Activated naive CD4-positive, alpha-beta T cell treated with anti-CD3 and anti-CD28 coated beads, Interleukin-2, amount 50 U/mL, for 24 hours (primary cell): Measurements from ENCODE around the gene SLC4A5.
"Not testable (repeated sequence)": the region's sequence is repeated elsewhere in the genome, so short reads cannot be mapped to it uniquely, and the experiment has no call there.

Source experiments
- H3K27ac Mint-ChIP-seq: one replicate; pipeline ENCODE4 v1.8.0; 2021; ENCODE audit warnings: mild to moderate bottlenecking, mixed read lengths
- H3K27me3 Mint-ChIP-seq: one replicate; pipeline ENCODE4 v1.8.0; 2021; ENCODE audit warnings: mixed read lengths
- H3K36me3 Mint-ChIP-seq: one replicate; pipeline ENCODE4 v1.8.0; 2021; ENCODE audit warnings: mixed read lengths
- H3K4me1 Mint-ChIP-seq: one replicate; pipeline ENCODE4 v1.8.0; 2021; ENCODE audit warnings: mixed read lengths
- H3K4me3 Mint-ChIP-seq: one replicate; pipeline ENCODE4 v1.8.0; 2021; ENCODE audit warnings: mild to moderate bottlenecking, mixed read lengths
- H3K9me3 Mint-ChIP-seq: one replicate; pipeline ENCODE4 v1.8.0; 2021; ENCODE audit warnings: mixed read lengths

Gene SLC4A5

DNA sequence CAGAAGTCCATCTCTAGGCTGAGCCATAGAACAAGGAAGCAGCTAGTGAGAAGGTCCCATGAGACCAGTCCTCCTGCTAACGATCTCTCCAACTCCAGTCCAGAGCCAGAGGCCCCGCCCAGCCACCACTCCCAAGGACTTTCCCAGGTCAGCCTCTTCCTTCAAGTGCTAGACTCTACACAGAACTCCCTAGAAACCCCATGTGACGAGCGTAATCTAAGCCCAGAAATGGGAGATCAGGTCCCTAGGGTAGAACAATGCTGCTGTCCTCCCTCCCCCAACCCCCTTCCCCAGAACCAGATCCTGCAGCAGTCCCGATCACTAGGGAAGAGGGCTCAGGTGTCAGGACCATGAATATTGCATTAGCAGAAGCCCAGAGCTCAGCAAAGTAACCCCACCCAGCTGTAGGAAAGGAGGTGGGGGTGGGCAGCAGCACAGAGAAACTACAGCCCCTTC lies 30.0 kb upstream of the SLC4A5 start:
- Mint-ChIP-seq H3K36me3 (peaks cover 17% of the 10 kb centered on the region), H3K27me3 (no peaks in the 10 kb centered on the region), H3K27ac (no peak overlapping the region)

DNA sequence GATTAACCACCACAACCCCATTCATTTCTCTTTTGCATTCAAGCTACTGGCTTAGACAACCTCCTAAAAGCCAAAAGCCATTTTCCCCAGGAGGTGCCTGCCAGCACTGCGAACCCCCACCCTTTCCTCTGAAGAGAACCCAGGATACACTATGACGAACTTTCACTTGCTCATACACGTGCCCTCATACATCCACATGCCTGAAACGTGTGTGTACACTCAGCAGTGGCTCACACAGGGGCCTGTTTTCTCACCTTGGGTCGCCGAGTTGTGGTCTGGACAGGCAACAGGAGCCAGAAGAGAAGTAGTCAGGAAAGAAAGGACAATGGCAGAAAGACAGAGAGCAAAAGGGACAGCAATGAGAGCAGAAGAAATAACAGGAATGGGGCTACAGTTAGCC lies 29.5 kb upstream of the SLC4A5 start:
- Mint-ChIP-seq H3K9me3 (no peaks in the 10 kb centered on the region), H3K27me3 (no peaks in the 10 kb centered on the region), H3K36me3 (peaks cover 16% of the 10 kb centered on the region), H3K27ac (no peak overlapping the region), H3K4me3 (no peak overlapping the region), H3K4me1 (peaks cover 5% of the 10 kb centered on the region)

More for the DNA sequence above, 30.0 kb upstream of the SLC4A5 start:
- H3K4me3 Mint-ChIP-seq, result no peak overlapping the region
- no peaks in the 10 kb centered on the region for H3K9me3 Mint-ChIP-seq
- H3K4me1 Mint-ChIP-seq, result peaks cover 9% of the 10 kb centered on the region

- H3K36me3 Mint-ChIP-seq, result peaks cover 25% of the 10 kb centered on the region
- H3K27ac Mint-ChIP-seq, result no peak overlapping the region
- H3K27me3 Mint-ChIP-seq, result no peaks in the 10 kb centered on the region
- H3K4me1 Mint-ChIP-seq, result no peaks in the 10 kb centered on the region
- H3K4me3 Mint-ChIP-seq, result no peak overlapping the region
- H3K9me3 Mint-ChIP-seq, result no peaks in the 10 kb centered on the region
Measured at GRCh38 chr2:74371421-74371820, 28.2 kb upstream of the SLC4A5 start.

DNA sequence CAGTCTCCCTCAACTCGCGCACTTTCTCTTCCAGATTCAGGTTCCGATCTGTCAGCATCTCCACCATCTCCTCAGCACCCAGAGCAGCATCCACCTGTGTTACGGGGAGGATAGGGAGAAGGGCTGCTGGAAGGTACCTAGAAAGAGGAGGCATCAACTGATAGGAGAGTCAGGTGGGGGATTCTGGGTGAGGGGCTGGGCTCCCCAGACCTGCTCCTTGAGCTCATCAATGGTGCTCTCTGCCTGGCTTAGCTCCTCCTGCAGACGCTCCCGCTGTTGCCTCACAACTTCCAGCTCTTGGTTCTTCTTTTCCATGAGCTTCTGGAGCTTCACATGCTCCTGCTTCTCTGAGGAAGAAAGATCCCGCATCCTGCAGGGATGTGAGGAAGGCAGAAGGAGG lies 26.8 kb upstream of the SLC4A5 start:
- H3K4me3 Mint-ChIP-seq, result no peak overlapping the region
- no peaks in the 10 kb centered on the region for H3K27me3 Mint-ChIP-seq
- no peak overlapping the region for H3K27ac Mint-ChIP-seq
- no peaks in the 10 kb centered on the region for H3K4me1 Mint-ChIP-seq
- no peaks in the 10 kb centered on the region for H3K9me3 Mint-ChIP-seq
- peaks cover 36% of the 10 kb centered on the region for H3K36me3 Mint-ChIP-seq

DNA sequence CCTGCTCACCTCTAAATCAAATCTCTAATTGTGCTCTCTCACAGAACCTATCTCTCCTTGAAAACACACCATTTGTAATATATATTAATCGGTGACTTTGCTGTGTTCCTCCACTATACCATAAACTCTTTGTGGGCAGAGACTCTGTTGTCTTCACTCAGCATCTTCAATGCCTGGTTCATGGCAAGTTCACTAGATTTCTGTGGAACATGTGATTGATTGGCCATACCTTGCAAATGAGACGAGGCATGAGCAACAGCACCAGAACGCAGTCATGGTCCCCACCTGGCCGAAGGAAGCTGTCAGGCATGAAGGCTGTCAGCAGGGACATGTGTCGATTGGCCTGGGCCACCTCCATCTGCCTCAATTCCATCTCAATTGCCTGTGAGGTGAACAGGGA lies 25.3 kb upstream of the SLC4A5 start:
- Mint-ChIP-seq H3K27ac (no peak overlapping the region), H3K4me3 (no peak overlapping the region), H3K4me1 (no peaks in the 10 kb centered on the region), H3K27me3 (no peaks in the 10 kb centered on the region), H3K9me3 (no peaks in the 10 kb centered on the region), H3K36me3 (peaks cover 38% of the 10 kb centered on the region)

GRCh38 chr2:74367789-74368188 lies 24.6 kb upstream of the SLC4A5 start:
- Mint-ChIP-seq H3K4me1 (no peaks in the 10 kb centered on the region), H3K9me3 (no peaks in the 10 kb centered on the region), H3K36me3 (peaks cover 38% of the 10 kb centered on the region), H3K27ac (no peak overlapping the region), H3K4me3 (no peak overlapping the region), H3K27me3 (no peaks in the 10 kb centered on the region)

GRCh38 chr2:74366036-74366435 lies 22.8 kb upstream of the SLC4A5 start:
- H3K27ac Mint-ChIP-seq, result no peak overlapping the region
- H3K4me3 Mint-ChIP-seq, result no peak overlapping the region
- H3K36me3 Mint-ChIP-seq, result peaks cover 43% of the 10 kb centered on the region
- no peaks in the 10 kb centered on the region for H3K9me3 Mint-ChIP-seq
- H3K27me3 Mint-ChIP-seq, result no peaks in the 10 kb centered on the region
- H3K4me1 Mint-ChIP-seq, result no peaks in the 10 kb centered on the region

DNA sequence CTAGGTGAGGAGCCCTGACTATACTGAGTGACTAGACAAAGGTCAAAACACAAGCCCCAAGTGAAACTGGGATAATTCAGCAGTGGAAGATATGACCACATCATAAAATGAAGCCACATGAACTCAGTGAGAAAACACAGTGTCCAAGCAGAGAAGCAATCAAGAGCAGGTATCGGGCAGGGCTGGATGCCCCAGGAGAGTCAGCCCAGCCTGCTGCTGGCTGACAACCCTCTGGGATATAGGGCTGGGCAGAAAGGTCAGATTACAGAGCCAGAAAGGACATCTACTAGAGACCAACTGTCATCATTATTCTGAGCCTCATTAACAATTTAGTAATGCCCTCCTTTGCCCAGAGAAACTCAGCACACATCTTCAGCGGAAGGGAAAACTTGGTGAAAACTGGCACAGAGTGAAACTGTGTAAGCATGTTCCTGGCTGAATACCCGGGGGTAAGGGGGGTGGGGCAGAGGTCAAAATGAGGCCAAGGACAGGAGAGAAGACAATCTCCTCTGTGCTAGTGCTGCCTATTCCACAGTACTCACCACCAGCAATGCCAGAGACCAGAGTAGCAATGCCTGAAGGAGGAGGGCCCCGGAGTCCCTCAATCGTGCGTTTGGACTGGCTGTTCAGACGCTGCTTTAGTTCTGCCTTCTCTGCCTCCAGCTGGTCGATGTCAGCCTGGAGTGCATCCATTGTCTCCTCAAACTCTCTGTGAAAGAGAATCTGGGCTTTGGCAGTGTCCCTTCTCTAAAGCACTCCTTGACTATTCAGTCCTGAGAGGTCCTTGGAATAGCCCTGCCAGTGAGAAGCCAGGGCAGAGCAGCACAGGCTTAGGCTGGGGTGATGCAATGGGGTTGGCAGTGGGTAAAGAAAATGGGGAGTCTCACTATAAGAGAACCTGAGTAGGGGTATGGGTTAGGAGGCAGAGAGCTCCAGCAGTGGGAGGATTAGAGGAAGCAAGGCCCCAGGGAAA lies 21.6 kb upstream of the SLC4A5 start:
- H3K27ac Mint-ChIP-seq, result no peak overlapping the region
- peaks cover 41% of the 10 kb centered on the region for H3K36me3 Mint-ChIP-seq
- no peaks in the 10 kb centered on the region for H3K9me3 Mint-ChIP-seq
- no peaks in the 10 kb centered on the region for H3K4me1 Mint-ChIP-seq
- H3K27me3 Mint-ChIP-seq, result no peaks in the 10 kb centered on the region
- no peak overlapping the region for H3K4me3 Mint-ChIP-seq

DNA sequence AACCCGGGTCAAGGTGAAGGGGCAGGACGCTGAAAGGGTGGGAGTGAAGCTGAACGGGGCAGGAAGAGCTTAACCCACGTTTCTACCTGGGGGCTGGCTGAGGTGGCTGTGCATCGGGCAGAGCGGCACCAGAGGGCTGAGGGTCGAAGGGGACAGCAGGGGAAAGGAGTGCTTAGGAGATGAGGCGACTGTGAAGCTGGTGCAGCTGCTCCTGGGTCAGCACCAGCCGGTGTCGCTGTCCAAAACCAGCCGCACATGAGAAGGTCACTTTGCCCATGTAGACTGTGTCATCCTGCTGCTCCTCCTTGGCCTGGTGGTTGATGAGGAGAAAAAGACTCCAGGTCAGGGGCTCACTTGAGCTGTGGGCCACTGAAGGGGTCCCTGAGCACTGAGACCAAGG lies 18.1 kb upstream of the SLC4A5 start:
- H3K36me3 Mint-ChIP-seq, result peaks cover 31% of the 10 kb centered on the region
- H3K27ac Mint-ChIP-seq, result no peak overlapping the region
- H3K4me3 Mint-ChIP-seq, result no peak overlapping the region
- H3K27me3 Mint-ChIP-seq, result no peaks in the 10 kb centered on the region
- H3K9me3 Mint-ChIP-seq, result no peaks in the 10 kb centered on the region
- H3K4me1 Mint-ChIP-seq, result no peaks in the 10 kb centered on the region

DNA sequence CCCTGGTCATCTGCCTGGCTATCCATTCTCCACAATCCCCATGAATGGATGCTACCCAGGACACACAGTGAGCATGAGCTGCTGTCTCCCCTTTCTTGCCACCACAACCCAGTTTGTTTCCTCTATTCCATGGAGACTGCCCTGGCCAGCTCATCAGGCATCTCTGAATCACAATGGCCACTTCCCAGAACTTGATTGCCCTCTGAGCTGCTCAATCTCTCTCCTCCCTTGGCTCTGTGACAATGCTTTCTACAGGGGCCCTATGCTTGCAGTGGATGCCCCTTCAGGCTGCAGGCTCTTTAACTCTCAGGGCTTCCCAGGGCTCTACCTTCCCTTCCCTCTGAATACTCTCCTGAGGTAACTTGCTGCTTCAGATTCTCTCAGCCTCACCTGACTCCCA lies 14.4 kb upstream of the SLC4A5 start:
- H3K27ac Mint-ChIP-seq, result no peak overlapping the region

DNA sequence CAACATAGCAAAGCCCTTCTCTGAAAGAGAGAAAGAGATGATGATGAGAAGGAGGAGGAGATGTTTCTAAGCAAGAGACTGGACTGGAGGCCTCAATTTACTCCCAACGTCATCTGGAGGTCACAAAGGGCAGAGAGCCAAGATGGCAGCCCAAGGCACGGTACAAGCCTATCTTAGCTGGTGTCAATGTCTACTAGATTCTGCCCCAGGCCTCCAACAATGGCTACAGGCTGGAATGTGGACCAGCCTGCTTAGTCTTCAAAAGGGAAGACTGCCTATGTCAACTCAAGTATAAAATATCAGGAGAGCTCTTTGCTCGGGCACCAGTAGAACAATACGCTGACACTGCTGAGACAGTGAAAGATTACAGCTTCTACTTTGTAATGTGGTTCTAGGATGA lies 6.7 kb upstream of the SLC4A5 start:
- H3K27me3 Mint-ChIP-seq, result no peaks in the 10 kb centered on the region

More for the DNA sequence above, 14.4 kb upstream of the SLC4A5 start:
- Mint-ChIP-seq H3K4me3 (no peak overlapping the region), H3K36me3 (peaks cover 19% of the 10 kb centered on the region), H3K9me3 (no peaks in the 10 kb centered on the region), H3K27me3 (no peaks in the 10 kb centered on the region), H3K4me1 (no peaks in the 10 kb centered on the region)

GRCh38 chr2:74347742-74348141 lies 4.5 kb upstream of the SLC4A5 start:
- H3K27ac Mint-ChIP-seq, result no peak overlapping the region
- no peaks in the 10 kb centered on the region for H3K27me3 Mint-ChIP-seq
- H3K36me3 Mint-ChIP-seq, result no peaks in the 10 kb centered on the region
- no peak overlapping the region for H3K4me3 Mint-ChIP-seq
- H3K9me3 Mint-ChIP-seq, result no peaks in the 10 kb centered on the region
- no peaks in the 10 kb centered on the region for H3K4me1 Mint-ChIP-seq

More for the DNA sequence above, 6.7 kb upstream of the SLC4A5 start:
- Mint-ChIP-seq H3K27ac (no peak overlapping the region), H3K36me3 (no peaks in the 10 kb centered on the region), H3K4me1 (no peaks in the 10 kb centered on the region), H3K4me3 (no peak overlapping the region), H3K9me3 (no peaks in the 10 kb centered on the region)

DNA sequence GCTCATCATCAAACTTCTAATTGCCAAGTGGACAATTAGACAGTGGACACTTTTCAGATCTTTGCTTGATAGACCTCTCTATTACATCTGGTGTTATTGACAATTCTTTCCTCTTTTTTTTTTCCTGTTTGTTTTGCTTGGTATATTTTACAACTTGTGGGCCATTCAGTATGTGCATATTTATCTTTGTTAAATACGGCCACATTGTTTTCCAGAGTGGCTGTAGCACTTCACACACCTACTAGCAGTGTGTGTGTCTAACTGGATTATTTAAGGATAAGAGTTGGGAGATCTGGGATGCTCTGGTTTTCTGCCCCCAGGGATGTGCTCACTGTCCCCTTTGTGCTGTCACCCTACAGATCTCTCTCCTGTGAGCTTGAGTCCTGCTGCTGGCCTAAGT lies 4.1 kb upstream of the SLC4A5 start:
- Mint-ChIP-seq H3K27ac (no peak overlapping the region), H3K9me3 (no peaks in the 10 kb centered on the region), H3K4me3 (no peak overlapping the region), H3K27me3 (no peaks in the 10 kb centered on the region), H3K4me1 (no peaks in the 10 kb centered on the region), H3K36me3 (no peaks in the 10 kb centered on the region)

DNA sequence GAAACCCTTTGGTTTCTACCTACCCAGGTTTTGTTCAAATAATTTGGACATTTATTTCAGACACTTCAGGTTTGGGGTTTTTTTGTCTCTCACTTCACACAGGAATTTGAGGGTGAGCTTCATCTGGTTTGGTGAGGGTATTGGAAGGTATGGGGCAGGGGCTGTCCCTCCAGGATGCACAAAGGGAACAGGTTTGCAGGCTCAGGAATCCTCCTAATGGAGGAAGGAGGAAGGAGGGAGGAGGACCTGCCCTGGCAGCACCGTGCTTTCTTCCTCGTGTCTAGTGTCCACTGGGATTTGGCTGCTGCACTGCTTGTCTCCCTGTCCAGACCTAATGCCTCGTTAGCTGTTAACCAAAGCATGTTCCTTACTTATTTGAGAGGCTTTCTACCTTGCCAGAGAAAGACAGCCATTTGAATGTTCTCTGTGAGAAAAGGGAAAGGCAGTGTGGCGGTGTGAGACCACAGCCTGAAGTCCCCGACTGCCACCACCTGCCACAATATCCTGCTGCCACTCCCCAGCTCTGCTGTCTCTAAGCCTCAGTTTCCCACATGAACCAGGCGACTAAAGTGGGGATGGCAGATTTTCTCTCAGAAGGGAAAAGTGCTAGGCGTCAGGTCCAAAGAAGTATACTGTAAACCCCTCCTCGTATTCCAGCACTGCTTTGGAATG lies 2.2 kb upstream of the SLC4A5 start:
- no peak overlapping the region for H3K4me3 Mint-ChIP-seq
- H3K27me3 Mint-ChIP-seq, result no peaks in the 10 kb centered on the region
- no peak overlapping the region for H3K27ac Mint-ChIP-seq
- H3K9me3 Mint-ChIP-seq, result no peaks in the 10 kb centered on the region
- no peaks in the 10 kb centered on the region for H3K4me1 Mint-ChIP-seq
- no peaks in the 10 kb centered on the region for H3K36me3 Mint-ChIP-seq

DNA sequence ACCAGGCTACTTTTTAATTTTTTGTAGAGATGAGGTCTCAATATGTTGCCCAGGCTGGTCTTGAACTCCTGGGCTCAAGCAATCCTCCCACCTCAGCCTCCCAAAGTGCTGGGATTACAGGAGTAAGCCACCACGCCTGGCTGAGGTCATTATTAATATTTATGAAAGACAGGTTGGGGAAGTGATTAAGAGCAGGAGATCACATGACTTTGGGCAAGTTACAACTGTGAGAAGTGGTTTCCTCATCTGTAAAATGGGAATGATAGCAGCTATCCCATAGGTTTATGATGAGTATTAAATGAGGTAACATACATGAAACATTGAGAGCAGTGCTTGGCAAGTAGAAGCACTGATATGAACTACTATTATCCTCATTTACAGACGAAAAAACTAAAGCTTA lies 7.0 kb downstream of the SLC4A5 start:
- H3K9me3 Mint-ChIP-seq, H3K36me3 Mint-ChIP-seq, H3K4me1 Mint-ChIP-seq, H3K27ac Mint-ChIP-seq, H3K27me3 Mint-ChIP-seq, H3K4me3 Mint-ChIP-seq: not testable (repeated sequence)

DNA sequence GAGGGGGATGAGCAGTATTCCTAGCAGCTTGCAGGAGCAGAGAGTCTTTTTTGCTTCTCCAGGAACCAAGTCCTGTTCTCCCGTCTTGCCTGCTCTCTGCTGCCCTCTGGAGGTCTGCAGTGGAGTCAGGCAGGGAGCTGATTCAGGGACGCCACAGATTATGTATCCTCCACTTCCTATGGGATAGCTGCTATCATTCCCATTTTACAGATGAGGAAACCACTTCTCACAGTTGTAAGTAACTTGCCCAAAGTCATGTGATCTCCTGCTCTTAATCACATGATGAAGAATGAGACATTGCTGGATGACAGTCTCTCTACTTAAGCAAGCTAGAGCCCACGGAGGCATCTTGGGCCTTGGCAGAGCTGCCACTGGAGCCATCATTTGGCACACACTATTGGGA lies 8.3 kb downstream of the SLC4A5 start:
- H3K9me3 Mint-ChIP-seq, result no peaks in the 10 kb centered on the region

More for the DNA sequence above, 8.3 kb downstream of the SLC4A5 start:
- Mint-ChIP-seq H3K36me3 (peaks cover 6% of the 10 kb centered on the region), H3K27ac (no peak overlapping the region), H3K4me1 (peaks cover 4% of the 10 kb centered on the region), H3K4me3 (no peak overlapping the region), H3K27me3 (no peaks in the 10 kb centered on the region)
